Stimulated activated CD4-positive, alpha-beta T cell treated with anti-CD3 and anti-CD28 coated beads, Interleukin-2, amount 100 ng/mL, for 4 hours (primary cell): Measurements from ENCODE around the gene FMN1.

Experiments used
- DNase-seq: peaks from one replicate; pipeline ENCODE4 v3.0.0-alpha.2; 2020; ENCODE audit warnings: low read depth

FMN1 gene

GRCh38 chr15:33124811-33125210, 69.7 kb downstream of the FMN1 start:
- no peak for DNase-seq

- DNase-seq: no peak
Observed at GRCh38 chr15:33124279-33124678, 70.2 kb downstream of the FMN1 start.

- DNase-seq: no peak
Observed at GRCh38 chr15:33119865-33120264, 74.6 kb downstream of the FMN1 start.

- no peak for DNase-seq
Observed at GRCh38 chr15:33119273-33119672, 75.2 kb downstream of the FMN1 start.

- DNase-seq: no peak
Observed at GRCh38 chr15:33116198-33116597, 78.3 kb downstream of the FMN1 start.

- no peak for DNase-seq
Observed at GRCh38 chr15:33115191-33115861, 79.2 kb downstream of the FMN1 start.

GRCh38 chr15:33114374-33114717, 80.2 kb downstream of the FMN1 start:
- DNase-seq: no peak

- no peak for DNase-seq
Observed at GRCh38 chr15:33113666-33114373, 80.7 kb downstream of the FMN1 start.

- no peak for DNase-seq
Observed at GRCh38 chr15:33112541-33113105, 81.9 kb downstream of the FMN1 start.

- DNase-seq: no peak
Observed at GRCh38 chr15:33111041-33111451, 83.5 kb downstream of the FMN1 start.

GRCh38 chr15:33109345-33109744, 85.2 kb downstream of the FMN1 start:
- DNase-seq: no peak

GRCh38 chr15:33108518-33108917, 86.0 kb downstream of the FMN1 start:
- DNase-seq: no peak

GRCh38 chr15:33107950-33108349, 86.6 kb downstream of the FMN1 start:
- DNase-seq: no peak

- peak; percentile 14 for DNase-seq
Observed at GRCh38 chr15:33104212-33104611, 90.3 kb downstream of the FMN1 start.

GRCh38 chr15:33101036-33101435, 93.5 kb downstream of the FMN1 start:
- DNase-seq: no peak

- DNase-seq: no peak
Observed at GRCh38 chr15:33100314-33100713, 94.2 kb downstream of the FMN1 start.

GRCh38 chr15:33099739-33100138, 94.8 kb downstream of the FMN1 start:
- no peak for DNase-seq

- no peak for DNase-seq
Observed at GRCh38 chr15:33099213-33099612, 95.3 kb downstream of the FMN1 start.

GRCh38 chr15:33098094-33099058, 96.1 kb downstream of the FMN1 start:
- DNase-seq: no peak

- no peak for DNase-seq
Observed at GRCh38 chr15:33096134-33096533, 98.4 kb downstream of the FMN1 start.

- DNase-seq: no peak
Observed at GRCh38 chr15:33095641-33096040, 98.9 kb downstream of the FMN1 start.

- no peak for DNase-seq
Observed at GRCh38 chr15:33094336-33094735, 100.2 kb downstream of the FMN1 start.
